HG03175 (cell line): Measurements from ENCODE around the gene CBR1.
"Not testable (repeated sequence)": the region's sequence is repeated elsewhere in the genome, so short reads cannot be mapped to it uniquely, and the experiment has no call there.

Experiments
- ATAC-seq: cut with Tn5 transposase; IDR thresholded peaks from one replicate; pipeline ENCODE4 v1.9.1; 2021; ENCODE audit warnings: mild to moderate bottlenecking, moderate library complexity; ENCODE audit not compliant: unreplicated experiment

Gene CBR1

DNA sequence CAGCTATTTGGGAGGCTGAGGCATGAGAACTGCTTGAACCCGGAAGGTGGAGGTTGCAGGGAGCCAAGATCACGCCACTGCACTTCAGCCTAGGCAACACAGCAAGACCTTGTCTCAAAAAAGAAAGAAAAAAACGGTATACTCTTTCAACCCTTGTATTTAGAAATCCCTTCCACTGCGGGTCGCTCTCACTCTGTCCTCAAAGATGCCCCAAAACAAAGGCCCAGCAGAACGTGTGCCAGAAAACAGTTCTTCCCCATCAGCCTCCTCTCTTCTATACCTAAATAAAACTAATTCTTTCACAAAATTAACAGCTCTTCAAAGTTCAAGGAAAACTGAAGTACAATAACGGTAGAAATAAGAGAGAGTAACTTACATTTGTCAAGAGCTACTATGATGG is 22.7 kb upstream of the CBR1 start:
- ATAC-seq: no peak

DNA sequence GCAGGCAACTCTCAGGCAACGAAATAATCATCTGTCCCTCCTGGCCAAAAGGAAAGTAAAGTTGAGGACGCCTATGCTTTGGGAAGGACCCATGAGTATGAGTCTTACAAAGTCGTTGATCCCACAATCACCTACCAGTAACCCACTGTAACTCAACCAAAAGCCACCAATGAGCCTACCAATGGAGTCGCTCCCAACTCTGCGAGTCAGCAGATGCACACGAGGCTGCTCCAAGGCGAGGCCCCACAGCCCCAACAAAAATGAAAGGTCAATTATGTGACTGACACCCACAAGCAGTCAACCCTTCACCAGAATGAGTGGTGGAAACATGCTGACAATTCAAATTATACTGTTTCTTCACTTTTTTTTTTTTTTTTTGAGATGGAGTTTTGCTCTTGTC is 21.5 kb upstream of the CBR1 start:
- no peak for ATAC-seq

- no peak for ATAC-seq
These were observed 16.7 kb upstream of the CBR1 start for GRCh38 chr21:36052860-36053714.

GRCh38 chr21:36053715-36054062 is 16.1 kb upstream of the CBR1 start:
- no peak for ATAC-seq

DNA sequence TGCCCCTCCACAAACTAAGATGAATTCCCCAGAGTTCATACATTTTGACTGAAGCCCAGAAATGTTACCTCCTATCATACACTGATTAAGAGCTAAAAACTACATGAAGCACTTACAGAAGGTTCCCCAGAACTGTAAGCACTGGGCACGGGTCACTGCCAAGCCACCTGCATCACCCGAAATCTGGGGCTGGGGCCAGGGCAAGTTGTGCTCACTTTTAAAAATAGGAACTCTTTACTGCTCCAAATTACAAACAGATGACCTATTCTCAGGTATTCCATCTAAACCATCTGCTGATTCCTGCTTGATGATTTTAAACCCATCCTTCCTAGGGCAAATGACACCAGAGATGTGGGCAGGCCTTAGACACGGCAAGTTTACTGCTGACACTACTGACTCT is 14.3 kb upstream of the CBR1 start:
- ATAC-seq: no peak

DNA sequence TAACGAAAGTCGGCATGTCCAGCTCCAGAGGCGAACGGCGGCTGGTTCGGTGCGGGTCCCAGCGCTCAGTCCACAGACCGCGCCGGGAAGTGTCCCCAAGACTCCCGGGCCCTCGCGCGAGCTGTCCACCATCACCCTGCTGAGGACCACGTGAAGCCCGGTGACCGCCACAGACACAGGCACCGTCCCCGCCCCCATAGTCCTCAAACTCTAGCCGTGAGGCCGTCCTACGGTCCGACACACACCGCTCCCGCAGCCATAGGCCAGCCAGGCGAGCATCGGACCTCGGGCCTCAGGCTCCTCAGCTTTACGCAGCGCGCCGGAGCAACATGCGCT is 10.0 kb upstream of the CBR1 start:
- ATAC-seq: peak; percentile 41

- ATAC-seq: peak; percentile 90
These were observed 9.5 kb upstream of the CBR1 start, which contains the start of gene SETD4 for GRCh38 chr21:36060159-36060921. SETD4 (minus strand) TSS chr21:36060526; CDS start chr21:36058888, 1,638 bp downstream.

DNA sequence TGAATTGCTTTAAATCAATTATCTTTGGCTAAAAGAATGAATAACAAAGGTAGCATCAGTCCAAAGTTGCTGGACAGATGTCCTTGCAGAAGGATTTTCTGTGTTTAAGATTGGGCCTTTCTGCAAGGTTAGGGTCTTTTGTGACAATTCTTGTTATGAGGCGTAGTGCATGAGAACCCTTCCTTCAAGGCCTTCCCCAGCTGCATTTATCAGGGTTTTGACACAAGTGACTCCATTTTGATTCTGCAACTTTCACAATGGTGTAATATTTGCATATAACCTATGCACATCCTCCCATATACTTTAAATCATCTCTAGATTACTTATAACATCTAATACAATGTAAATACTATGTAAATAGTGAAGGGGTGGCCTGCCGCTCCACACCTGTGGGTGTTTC is 8.4 kb upstream of the CBR1 start:
- no peak for ATAC-seq

DNA sequence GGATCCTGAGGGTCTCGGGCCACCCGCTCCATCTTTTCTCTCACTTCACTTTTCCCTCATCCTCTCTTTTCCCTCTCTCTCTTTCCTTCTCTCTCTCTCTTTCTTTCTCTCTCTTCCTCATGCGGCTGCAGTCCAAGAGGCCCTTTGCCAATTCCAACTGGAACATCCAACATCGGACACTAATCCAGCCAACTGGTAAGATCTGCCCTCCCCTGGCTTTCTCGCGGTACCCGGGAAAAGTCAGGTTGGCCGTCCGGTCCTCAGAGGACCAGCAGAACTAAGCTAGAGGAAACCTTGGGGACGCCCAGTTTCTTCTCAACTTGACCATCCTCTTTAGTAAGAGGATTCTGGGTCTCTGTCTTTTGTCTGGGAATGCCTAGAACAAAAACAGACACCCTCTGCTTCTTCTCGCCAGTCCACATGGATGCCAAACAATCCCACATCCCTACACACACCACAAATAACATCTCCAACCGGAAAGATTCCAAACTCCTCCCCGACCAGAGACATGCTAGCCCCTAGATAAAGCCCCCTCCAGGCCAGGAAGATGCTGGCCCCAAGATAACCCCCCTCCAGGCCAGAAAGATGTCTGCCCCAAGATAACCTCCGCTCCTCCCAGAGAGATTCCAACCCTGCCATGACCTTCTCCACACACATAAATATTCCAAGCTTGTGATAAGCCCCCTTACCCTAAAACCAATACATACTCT is 6.3 kb upstream of the CBR1 start:
- ATAC-seq: no peak

DNA sequence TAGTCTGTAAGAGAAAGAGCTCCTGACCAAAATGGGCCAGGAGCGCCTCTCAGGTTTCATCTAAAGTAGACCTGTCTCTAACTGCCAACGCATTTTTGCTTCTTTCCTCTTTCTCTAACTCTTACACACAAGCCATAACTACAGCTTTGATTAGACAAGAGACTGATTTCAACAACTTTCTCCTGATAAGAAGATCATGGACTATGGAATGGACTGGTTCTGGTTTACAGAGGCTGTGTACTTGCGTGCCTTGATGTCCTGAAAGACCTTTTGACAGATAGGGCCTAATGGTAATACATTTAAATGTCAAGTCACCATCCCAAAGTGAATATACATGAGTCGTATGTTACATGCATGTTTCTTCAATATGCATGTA is 5.8 kb upstream of the CBR1 start:
- ATAC-seq: no peak

DNA sequence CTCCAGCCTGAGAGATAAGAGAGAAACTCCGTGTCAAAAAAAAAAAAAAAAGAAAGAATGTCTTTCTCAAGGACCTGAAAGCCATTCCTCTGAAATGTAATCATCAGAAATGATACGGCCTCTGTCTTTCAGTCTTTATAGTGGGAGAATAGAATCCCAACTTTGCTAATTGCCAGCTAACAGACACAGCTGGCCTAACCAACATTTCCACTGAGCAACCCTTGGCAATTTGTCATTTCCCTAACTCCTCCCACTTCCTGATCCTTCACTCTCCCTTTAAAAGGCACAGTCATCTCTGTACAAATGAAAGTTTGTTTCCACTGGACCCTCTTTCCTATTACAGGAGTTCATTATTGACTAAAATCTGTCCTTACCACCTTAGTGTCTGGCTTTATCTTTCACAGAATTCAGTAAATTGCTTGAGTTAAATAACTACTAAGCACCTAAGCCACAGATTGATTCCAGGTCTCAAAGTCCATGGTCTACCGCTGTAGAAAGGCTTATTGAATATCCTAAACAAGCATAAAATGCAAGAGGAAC is 4.3 kb upstream of the CBR1 start:
- no peak for ATAC-seq

GRCh38 chr21:36068748-36069398 is 951 bp upstream of the CBR1 start:
- ATAC-seq: no peak

- no peak for ATAC-seq
These were observed 1.2 kb downstream of the CBR1 start for GRCh38 chr21:36070999-36071398.

GRCh38 chr21:36072453-36073162 is 2.8 kb downstream of the CBR1 start:
- no peak for ATAC-seq

DNA sequence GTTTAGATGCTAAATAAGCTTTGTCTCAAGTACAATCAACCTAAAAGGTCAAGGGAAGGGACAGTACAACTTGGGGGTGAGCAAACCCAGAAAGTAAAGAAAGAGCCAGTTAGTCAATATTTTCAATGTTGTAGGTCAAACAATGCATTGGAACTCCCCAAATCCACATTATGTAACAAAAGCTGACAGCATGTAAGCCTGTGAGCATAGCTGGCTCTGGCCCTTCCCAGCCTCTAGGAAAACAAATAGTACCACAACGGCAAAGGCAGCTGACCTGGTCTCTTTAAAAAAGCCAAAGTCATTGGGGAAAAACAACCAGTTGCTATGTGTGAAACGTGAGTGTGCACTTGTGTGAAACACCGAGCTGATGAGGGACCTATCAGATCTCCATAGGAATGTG is 3.4 kb downstream of the CBR1 start:
- no peak for ATAC-seq

- ATAC-seq: not testable (repeated sequence)
These were observed 4.1 kb downstream of the CBR1 start for GRCh38 chr21:36073911-36074310.

DNA sequence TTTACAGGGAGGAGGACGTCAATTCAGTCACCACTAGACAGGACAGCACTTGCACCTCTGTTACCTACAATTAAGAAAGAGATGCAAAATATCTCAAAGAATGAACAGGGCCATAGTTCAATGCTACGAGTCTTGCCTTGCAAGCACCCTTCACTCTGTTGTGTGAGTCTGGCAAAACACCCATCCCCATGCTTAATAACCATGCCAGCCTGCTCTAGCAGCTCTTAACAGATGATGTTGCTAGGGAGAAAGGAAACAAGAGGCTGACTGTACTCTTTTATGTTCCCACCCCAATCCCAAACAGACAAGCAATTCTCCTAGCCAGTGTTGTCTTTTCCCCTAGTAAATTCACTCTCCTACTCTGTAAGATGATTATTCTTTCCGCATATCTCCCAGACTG is 5.3 kb downstream of the CBR1 start:
- no peak for ATAC-seq

- ATAC-seq: no peak
These were observed 6.1 kb downstream of the CBR1 start for GRCh38 chr21:36075953-36076352.

- ATAC-seq: no peak
These were observed 7.2 kb downstream of the CBR1 start for GRCh38 chr21:36076878-36077655.

DNA sequence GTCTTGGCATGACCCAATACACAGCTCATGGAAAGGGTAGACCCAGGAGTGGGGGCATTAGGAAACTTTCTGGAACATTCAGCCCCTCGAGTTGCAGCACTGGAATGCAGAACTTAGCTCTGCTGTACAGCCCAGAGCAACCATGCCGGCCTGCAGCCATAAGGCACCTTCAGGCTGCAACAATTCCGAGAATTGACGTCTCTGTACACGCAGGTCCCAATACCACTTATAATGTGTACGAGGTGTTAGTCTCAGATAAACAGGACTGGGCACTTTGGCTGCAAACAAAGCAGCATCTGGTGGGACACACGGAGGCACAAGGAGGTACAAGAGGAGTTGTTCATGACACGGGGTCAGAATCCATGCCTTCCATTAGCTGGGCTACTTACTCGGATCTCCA is 7.9 kb downstream of the CBR1 start:
- no peak for ATAC-seq
